Stimulated activated CD8-positive, alpha-beta memory T cell treated with anti-CD3 and anti-CD28 coated beads, Interleukin-7, amount 100 ng/mL, for 4 hours (primary cell): ENCODE measurements around the gene C1QC.

ENCODE experiments used
- DNase-seq, 2 donors: peaks; one replicate each; pipeline ENCODE4 v3.0.0-alpha.2; 2020; ENCODE audit warnings: low read depth in 2 of 2

The C1QC gene

DNA sequence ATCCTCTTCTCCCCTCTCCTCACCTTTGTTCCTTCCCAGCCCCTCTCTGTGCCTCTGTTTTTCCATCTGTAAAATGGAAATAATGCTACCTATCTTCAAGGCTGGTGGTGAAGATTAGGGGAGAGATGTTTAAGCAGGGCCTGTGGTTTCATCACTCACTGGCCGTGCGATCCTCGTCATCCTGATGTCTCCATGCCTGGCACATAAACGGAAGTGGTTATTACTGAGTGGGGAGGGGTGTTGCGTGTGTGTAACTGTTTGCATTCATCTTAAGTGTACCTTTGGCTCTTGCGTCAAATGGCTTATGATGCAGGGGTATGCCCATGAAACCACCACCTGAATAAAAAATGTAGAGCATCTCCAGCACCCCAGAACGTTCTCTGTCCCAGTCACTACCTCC is 24.2 kb upstream of the C1QC start:
- no peak for DNase-seq

DNA sequence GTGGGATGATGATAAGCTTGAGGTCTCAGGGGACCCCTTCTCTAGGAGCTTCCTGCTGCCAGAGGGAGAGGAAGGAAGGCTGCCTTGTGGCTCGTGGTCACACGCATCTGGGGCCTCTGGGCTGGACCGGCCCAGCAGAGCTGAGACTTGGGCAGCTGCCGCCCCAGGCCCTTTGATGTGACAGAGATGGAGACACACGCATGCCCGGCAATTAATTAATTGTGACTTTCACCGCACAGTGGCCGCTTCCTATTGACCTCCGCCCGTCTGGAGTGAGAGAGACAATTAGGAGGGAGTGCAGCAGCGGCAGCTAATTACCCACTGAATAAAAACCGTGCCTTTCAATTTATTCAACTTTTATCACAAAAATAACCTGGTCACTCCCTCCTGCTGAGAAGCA is 23.6 kb upstream of the C1QC start:
- no peak for DNase-seq

DNA sequence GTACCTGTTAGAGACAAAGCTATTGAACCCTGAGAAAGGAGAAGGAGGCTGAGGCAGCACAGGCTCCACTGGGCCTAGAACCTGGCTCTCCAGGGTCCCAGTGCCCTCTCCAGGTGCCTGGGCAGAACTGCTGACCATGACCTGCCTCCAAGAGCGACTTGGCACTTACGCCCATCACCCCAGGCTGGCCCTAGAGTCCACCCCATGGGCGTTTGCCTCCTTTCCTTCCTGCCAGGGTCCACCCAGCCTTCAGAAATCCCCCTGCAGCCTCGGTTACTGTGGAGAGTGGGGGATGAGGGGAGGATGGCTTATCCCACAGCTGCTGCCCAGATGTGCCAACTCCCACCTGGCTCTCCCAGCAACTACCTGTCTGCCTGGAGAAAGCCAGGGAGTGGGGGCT is 21.7 kb upstream of the C1QC start:
- no peak for DNase-seq

DNA sequence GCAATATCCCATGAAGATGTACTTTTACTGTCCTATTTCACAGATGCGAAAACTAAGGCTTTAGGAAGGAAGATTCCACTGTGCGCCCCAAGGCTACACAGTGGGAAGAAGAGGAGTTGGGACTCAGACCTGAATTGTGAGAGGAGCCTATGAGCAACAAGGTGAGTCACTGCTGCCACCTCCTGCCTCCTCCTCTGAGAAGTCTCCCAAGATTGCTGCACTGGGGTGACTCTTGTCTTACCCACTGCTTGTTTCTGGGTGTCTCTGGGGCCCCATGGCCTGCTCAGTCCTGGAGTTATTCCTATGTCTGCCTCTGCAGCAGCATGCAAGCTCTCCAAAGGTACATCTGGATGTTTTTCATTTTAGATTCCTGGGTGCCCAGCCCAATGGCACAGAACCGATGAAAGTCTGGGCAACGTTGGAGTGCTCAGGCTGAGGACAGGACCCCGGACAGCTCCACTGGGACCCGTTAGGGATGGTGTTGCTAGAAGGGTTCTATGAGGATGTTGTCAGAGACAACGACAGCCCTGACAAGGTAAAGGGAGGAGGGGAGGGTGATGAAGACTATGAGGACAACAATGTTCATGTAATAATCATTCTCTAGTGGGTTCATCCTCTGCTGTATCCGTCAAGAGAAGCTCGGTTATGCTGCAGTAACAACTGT is 18.0 kb upstream of the C1QC start:
- no peak for DNase-seq

DNA sequence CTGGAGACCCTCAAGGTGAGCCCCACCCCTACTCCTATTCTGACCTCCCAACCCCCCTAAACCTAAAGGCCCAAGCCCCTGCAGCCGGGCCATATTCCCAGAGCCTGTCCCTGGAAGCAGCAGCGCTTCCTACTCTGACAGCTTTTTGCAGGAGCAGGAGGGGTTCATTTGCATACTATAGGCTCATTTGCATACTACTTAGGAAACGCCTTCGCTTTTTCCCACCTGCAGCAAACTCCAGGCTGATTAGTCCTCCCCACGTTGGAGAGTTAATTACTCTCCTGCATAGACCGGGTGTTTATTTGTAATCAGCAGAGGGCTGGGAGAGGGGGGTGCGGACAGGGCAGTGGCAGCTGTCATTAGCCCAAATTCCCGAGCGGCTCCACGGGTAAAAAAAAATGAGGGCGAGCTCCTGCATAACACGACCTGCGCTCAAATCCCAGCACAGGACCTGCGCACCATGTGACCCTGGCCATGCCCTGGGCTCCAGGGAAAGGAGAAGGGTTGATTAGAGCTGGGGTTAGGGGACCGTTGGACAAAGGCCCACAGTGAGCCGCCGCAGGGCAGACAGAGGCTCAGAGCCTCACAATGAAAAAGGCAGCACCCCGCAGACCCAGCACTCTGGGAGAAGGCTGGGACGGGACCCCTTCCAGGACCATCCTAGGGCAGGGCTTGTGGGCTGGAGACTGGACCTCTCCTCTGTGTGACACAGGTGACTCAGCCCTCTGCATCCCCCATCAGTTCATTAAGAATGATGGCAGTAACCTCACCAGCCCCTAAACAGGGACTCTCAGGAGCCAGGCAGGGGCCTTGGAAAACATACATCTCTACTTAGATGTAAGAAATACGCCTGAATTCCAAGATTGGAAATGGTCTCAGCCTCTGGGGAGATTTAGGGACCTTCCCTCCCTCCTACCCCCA is 16.9 kb upstream of the C1QC start:
- DNase-seq: no peak

DNA sequence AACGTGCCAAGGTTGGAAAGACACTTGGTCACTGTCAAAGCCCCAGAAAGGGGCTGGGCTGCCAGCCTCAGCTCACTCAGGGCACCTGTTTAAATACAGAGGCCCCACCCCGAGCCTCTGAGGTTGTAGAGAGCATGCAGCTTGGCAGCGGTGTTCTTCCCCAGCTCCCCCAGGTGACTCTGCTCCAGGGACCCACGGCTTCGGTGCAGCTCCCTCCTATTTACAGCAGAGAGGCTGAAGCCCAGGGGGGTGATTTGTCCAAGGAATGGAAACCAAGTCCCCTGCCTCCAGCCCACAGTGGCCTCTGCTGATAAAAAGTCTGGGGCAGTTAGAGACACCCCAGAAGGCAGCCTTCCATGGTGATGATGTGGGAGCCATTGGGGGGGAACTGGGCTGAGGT is 16.1 kb upstream of the C1QC start:
- no peak for DNase-seq

DNA sequence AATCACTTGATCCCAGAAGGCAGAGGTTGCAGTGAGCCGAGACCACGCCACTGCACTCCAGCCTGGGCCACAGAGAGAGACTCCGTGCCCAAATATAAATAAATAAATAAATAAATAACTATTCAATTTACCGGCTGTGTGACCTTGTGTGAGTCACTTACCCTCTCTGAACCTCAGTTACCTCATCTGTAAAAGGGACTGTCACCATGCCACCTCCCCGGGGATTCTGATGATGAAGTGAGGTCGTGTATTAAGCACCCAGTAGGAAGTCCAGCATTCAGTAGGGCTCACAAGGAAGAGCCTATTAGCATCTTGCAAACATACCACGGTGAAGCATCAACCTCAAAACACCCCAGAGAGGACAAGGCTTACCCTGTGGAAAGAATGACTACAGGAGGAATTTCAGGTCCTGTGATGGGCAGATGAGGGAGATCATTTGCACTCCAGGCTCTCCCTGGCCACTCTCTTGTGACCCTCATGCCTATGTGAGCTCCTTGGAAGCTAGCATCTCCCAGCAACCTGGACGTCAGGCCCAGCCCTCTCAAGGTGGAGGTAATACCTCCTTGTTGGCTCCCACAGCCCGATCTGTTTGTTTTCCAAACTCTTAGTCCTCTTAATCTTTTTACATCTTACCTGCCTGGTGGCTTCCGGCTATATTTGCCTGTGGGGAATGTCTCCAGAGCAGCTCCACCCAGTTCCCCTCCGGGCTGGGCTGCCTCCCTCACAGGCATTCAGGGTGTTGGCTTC is 14.6 kb upstream of the C1QC start:
- DNase-seq: no peak

DNA sequence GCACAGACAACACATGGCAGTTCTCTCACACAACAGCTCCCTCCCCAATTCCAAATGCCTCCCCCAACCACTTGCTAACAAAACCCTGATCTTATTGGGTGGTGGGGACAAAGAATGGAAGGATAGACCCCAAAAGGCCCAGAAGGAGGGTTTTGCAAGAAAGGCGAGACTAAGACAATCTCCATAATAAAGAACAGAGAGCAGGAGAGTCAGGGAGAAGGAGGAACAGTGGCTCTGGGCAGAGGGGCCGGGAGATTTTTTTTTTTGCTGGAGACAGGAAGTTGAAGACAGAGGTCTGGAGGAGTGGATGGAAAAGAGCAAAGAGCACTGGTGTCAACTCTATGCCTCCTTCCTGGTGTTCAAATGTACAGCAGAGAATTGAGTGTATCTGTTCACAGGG is 13.5 kb upstream of the C1QC start:
- no peak for DNase-seq

DNA sequence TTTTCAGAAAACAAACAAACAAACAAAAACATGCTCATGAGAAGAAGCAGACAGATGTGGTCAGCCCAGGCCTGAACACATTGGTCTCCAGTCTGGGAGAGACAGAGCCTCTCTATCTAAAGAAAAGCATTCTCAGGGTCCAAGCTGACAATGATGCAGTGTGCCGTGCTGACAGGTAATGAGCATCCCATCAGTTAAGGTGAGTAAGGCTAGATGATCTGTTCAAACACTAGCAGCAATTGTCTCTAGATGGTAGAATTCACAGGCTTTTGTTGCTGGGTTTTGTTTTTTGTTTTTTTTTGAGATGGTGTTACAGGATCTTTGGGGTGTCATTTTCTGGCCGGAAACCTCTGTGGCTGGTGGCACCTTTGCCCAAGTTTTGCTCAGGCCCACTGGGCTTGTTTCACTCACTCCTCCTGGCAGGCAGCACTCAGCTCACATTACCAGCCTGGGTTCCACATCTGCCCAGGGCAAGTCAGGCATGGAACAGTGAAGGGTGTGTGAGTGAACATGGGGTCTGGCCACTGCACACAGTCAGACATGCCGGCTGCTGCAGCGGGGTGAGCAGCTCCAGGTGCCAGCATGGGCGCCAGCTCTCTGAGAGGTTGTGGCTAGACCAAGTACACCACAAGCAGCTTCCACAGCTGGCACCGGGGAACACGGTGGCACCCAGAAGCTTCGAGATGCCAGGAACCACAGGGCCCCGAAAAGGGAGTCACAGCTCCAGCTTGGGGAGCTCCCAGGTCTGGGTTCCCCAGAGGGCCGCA is 9.6 kb upstream of the C1QC start:
- DNase-seq: no peak

DNA sequence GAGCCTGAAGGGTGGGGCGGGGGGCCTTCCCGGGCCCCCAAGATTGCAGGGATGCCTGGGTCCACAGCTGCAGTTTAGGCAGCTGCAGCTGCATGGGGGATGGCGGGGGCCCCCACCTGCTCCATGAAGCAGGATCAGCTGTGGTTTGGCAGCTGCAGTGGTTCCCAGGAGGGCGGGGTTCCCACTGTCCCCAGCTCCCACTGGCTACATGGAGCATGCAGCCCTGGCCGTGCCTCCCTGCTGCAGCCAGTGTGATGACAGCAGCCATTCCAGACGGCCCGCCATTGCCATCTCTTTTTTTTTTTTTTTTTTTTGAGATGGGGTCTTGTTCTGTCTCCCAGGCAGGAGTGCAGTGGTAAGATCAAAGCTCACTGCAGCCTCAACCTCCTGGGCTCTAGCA is 8.0 kb upstream of the C1QC start:
- DNase-seq: no peak

DNA sequence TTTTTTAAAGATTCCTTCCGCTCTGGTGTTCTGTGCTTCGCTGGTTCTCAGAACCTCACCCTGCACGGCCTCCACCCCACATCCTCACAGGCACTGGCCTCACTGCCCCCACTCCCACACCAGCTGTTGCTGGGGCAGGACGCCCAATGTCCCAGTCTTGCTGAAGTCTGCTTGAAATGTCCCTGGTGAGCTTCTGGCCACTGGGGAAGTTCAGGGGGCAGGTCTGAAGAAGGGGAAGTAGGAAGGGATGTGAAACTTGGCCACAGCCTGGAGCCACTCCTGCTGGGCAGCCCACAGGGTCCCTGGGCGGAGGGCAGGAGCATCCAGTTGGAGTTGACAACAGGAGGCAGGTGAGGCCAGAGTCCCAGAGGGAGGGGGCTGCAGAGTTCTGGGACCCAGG is 7.1 kb upstream of the C1QC start, which contains the start of gene C1QA:
TSS of gene C1QA (plus strand) at position 276 of the 400 bp plus-strand sequence. CDS start 989 bp downstream, outside the sequence.
- DNase-seq: no peak

DNA sequence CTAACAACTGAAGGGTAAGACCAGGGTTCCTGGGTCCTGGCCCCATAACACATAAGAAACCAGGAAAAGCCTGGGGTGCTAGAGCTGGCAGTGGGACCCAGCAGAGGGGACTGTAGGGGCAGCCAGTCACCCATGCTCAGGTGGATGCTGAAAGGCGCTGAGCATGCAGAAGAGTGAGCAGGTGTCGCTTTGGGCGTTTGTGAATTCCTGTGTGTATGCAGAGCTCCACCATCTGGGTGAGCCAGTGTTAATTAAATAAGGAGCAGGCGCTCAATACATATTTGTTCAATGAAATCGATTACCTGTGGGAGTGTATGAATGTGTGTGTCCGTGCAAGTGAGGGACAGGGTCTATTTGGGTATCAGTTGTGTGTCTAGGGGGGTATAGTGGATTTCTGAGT is 6.5 kb upstream of the C1QC start:
- DNase-seq: no peak

DNA sequence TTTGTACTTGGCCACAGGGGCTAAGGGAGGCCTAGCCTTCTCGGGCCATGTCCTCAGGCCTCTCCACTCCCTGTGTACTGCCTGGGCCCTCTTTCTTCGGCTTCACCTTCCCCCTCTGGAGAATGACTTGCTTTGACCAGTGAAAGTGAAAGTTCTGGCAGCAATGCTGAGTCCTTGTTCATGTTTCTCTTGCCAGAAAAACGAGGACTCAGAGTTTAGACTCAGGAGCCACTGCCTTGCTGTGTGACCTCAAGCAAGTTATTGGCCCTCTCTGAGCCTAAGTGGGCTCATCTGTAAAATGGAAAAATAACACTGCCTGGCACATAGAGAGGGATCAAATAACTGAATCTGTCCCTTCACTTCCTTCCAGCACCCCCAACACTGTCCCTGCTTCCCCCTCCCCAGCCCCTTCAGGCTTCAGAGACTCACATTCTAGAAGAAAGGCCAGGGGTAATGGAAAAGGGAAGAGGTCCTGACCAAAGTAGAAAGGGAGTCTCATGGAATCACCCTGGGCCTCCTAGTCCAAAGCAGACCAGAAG is 5.5 kb upstream of the C1QC start:
- DNase-seq: no peak

DNA sequence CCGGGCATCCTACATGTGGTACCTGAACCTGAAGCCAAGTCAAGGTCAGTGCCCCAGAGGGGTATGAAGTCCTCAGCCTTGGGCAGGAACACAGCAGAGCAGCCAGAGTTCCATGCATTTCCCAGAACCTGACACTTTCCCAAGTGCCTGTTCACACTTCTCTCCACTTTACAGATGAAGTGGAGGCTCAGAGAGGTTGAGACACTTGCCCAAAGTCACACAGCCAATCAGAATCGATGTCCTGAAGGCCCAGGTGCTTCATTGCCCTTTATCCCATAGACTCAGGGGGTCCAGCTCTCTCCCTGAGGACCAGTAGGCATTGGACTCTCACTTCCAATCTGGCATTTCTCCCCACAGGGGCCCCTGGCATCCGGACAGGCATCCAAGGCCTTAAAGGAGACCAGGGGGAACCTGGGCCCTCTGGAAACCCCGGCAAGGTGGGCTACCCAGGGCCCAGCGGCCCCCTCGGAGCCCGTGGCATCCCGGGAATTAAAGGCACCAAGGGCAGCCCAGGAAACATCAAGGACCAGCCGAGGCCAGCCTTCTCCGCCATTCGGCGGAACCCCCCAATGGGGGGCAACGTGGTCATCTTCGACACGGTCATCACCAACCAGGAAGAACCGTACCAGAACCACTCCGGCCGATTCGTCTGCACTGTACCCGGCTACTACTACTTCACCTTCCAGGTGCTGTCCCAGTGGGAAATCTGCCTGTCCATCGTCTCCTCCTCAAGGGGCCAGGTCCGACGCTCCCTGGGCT is 4.8 kb upstream of the C1QC start:
- DNase-seq: no peak

DNA sequence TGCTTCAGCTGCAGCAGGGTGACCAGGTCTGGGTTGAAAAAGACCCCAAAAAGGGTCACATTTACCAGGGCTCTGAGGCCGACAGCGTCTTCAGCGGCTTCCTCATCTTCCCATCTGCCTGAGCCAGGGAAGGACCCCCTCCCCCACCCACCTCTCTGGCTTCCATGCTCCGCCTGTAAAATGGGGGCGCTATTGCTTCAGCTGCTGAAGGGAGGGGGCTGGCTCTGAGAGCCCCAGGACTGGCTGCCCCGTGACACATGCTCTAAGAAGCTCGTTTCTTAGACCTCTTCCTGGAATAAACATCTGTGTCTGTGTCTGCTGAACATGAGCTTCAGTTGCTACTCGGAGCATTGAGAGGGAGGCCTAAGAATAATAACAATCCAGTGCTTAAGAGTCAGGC is 4.1 kb upstream of the C1QC start:
- no peak for DNase-seq

DNA sequence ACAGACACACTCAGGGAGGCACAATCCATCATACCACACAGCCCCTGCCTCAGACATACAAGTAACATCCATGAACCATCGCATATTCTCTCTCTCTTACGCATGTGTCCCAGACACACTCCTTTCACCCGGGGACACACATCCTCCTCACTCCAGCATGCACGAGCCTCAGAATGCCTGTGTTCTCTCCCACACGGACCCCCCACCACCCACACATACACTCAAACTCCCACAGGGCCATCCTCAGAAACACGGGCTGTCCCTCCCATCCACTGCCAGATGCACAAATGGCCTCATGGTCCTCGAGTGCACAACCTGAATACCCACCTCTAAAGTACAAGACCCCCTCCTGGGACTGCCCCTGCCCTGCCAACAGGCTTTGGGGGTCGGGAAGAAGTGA is 2.2 kb upstream of the C1QC start:
- DNase-seq: no peak

DNA sequence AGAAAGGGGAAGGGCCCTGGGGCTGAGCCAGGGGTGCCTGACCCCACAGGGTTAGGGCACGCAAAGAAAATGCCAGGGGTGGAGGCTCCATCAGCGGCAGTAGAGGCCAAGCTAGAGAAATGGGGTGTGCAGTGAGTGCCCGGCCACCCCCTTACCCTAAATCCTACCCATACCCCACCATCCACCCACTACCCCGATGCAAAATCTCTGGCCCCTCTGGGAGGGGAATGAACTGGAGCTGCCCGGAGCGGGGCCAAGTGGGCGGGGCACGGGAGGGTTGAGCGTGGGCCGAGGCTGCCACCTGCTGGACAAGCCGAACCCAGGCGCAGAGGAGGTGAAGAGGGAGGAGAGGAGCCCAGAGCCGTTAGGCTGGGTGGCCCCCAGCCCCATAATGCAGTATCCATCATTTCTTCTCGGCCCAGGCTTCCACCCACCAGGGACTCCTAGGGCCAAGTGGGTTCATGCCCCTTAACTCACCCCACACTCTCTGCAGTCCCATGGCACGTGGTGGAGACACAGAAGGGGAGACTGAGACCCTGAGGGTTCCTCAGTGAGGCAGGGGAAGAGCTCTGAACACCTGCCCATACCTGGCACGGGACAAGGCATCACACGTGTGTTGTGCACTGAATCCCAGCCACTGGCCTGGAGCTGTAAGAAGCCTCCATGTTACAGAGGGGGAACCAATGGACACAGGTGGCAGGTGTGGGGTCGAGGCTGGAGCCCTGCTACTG is 1.4 kb upstream of the C1QC start:
- DNase-seq: peak; percentile 39 to 52

DNA sequence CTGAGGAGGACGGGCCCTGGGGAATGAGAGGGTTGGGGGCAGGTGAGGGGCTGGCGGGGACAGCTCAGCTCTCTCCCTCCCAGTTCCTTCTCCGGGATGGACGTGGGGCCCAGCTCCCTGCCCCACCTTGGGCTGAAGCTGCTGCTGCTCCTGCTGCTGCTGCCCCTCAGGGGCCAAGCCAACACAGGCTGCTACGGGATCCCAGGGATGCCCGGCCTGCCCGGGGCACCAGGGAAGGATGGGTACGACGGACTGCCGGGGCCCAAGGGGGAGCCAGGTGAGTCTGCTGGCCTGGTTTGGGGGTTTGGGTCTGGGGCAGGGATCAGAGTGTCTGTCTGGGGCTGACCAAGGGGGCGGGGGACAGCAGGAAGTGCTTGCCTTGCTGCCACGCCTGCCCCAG is 495 bp downstream of the C1QC start:
- DNase-seq: no peak

DNA sequence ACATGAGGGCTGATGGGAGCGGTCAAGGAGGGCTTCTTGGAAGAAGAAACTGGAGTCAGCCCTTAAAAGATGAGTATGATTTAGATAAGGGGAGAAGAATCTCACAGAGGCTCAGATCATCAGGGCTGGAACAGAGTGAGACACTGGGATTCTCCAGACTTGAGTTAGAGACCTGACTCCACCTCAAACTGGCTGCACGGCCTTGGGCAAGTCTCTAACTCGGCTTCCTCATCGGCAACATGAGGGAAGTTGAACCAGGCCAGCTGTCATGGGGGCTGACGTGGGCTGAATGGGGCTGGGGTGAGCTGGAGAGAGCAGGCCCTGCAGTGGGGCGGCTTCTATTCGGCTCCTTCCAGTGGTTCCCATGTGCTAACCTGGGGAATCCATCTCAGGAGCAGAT is 2.5 kb downstream of the C1QC start:
- DNase-seq: no peak

DNA sequence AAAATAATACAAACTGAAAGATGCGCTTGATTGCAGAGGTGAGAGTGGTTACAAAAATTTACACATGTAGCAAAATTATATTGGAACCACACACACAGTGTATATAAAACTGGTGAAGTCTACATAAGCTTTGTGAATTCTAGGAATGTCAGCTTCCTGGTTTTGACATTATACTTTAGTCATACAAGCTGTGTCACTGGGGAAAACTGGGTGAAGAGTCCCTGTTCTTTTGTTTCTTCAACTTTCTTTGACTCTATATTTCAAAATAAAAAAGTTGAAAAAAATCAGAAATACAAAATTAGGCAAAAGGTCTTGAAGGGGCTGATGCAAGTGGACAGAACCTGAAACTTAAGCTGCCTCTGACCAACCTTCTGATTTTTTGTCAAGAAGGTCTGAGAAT is 3.0 kb downstream of the C1QC start:
- no peak for DNase-seq
